Measurements from ENCODE around the gene CUTA.
"Not testable (repeated sequence)": the region's sequence is repeated elsewhere in the genome, so short reads cannot be mapped to it uniquely, and the experiment has no call there.

CUTA gene

DNA sequence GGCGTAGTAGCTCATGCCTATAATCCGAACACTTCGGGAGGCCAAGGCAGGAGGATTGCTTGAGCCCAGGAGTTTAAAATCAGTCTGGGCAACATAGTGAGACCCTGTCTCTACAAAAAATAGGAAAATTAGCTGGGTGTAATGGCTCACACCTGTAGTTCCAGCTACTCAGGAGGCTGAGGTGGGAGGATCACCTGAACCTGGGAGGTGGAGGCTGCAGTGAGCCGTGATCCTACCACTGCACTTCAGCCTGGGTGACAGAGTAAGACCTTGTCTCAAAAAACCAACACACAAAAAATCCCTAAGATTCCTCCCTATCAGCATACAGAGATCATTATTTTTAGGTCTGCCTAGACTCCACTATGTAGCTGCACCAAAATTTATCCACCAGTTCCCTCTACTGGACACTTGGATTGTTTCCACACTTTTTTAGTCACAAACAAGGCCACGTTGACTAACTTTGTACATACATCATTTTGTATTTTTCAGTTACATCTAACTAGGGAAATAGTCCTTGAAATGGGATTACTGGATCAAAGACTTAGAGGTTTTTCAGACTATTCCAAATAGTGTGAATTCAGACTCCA, 10.7 kb downstream of the CUTA start:
- DNase-seq (ENCODE audit: low read depth in 2 of 2, low spot score in 1 of 2) = no peak

DNA sequence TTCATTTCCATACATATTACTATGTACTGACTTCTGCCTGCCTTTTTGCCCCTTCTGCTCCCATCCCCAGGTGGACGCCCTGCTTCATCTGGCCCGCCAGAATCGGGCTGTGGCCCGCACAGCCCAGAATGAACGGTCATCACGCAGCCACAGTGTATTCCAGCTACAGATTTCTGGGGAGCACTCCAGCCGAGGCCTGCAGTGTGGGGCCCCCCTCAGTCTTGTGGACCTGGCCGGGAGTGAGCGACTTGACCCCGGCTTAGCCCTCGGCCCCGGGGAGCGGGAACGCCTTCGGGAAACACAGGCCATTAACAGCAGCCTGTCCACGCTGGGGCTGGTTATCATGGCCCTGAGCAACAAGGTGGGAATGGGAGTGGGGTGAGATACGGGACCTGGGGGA, 11.8 kb downstream of the CUTA start:
- no peak for DNase-seq (ENCODE audit: low read depth in 2 of 2, low spot score in 1 of 2)

DNA sequence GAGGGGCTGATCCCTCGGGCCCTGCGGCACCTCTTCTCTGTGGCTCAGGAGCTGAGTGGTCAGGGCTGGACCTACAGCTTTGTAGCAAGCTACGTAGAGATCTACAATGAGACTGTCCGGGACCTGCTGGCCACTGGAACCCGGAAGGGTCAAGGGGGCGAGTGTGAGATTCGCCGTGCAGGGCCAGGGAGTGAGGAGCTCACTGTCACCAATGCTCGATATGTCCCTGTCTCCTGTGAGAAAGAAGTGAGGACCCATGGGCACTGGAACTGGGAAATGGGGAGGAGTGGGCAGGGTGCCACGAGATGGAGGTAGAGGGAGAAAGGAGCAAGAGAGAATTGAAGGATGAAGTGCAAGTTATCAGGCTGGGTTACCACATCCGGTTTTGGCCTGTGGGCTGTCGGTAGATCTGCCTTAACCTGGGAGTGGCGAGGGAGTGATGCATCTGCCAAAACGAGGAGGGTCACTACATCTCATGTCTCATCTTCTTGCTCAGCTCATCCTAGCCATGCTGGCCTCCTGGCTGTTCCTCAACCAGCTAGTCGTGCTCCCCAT, 12.4 kb downstream of the CUTA start:
- DNase-seq (ENCODE audit: low read depth in 2 of 2, low spot score in 1 of 2) = no peak

DNA sequence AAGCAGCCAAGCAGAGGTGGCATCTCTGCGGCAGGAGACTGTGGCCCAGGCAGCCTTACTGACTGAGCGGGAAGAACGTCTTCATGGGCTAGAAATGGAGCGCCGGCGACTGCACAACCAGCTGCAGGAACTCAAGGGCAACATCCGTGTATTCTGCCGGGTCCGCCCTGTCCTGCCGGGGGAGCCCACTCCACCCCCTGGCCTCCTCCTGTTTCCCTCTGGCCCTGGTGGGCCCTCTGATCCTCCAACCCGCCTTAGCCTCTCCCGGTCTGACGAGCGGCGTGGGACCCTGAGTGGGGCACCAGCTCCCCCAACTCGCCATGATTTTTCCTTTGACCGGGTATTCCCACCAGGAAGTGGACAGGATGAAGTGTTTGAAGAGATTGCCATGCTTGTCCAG, 13.0 kb downstream of the CUTA start:
- DNase-seq (ENCODE audit: low read depth in 2 of 2, low spot score in 1 of 2) = no peak

DNA sequence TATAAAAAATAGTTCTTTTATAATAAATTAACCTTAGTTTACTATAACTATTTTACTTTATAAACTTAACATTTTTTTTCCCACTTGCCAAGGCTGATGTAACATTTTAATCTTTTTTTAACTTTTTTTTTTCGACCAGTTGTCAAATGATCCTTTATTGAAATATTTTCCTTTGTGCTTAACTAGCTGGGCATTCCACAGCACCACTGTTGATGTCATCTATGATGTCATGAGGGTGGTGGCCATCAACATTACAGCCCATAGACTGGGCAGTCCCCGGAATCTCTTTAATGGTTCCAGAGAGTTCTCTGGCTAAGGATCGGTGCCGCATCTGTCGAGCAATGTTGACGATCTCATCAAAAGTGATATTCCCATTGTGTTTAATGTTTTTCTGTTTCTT, 18.0 kb downstream of the CUTA start:
- not testable (repeated sequence) for DNase-seq (ENCODE audit: low read depth in 2 of 2, low spot score in 1 of 2)

DNA sequence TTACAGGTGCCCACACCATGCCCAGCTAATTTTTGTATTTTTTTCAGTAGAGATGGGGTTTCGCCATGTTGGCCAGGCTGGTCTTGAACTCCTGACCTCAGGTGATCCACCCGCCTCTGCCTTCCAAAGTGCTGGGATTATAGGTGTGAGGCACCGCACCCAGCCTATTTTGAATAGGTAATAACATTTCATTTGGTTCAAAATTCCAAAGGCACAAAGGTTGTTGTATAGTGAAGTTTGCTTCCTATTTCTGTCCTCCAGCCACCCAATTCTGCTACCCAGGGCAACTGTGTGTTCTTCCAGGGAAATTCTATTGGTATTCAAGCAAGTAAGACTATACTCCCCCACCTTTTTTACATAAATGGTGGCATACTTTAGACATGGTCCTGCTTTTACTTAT, 19.3 kb downstream of the CUTA start:
- not testable (repeated sequence) for DNase-seq (ENCODE audit: low read depth in 2 of 2, low spot score in 1 of 2)

DNA sequence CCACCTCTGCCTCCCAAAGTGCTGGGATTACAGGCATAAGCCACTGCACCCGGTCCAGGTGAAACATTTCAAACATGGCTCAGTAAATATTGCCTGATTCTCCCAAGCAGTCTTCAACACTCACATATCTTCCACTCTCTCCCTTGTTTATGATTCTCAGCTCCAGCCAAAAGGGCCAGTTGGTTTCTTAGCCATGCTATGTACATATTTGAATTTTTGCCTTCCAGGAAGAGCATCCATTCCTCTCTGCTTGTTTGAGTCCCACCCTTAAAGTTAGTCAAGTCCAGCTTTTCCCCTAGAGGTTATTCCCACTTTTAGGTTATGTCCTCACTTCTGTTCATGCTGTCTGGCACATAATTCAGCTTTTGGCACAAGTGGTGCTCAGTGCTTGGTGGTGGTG, 20.4 kb downstream of the CUTA start:
- DNase-seq (ENCODE audit: low read depth in 2 of 2, low spot score in 1 of 2) = no peak

DNA sequence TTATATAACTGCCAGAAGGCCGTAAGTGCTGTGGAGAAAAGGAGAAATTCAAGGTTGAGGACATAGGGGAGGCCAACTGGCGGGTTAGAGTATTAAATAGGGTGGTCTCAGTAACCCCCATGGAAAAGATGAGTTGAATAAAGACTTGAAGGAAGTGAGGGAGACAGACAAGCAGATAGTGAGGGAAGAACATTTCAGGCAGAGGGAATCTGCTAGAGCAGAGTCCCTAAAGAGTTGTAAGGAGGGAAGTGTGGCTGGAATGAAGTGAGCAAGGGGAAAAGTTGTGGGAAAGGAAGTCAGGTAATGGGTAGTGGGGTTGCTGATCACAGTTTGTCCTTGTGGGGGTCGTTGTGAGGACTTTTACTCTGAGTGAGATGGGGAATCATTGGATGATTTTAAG, 24.9 kb downstream of the CUTA start:
- DNase-seq (ENCODE audit: low read depth in 2 of 2, low spot score in 1 of 2) = no peak

DNA sequence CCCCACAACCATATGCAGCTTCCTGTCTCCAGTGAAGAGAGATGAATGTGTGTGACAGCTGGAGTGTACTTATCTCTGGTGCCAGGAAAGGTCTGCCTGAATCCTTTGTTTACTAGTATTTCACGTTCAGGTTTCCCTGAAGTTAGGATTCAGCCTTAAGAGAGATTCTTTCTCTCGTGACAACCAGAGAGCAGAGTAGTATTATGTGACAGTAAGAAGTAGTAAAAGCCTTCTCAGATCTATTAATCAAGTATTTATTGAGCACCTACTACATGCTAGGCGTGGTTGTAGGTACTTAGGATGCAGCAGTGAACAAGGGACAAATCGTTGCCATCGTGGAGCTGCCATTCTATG, 25.3 kb downstream of the CUTA start:
- DNase-seq (ENCODE audit: low read depth in 2 of 2, low spot score in 1 of 2) = no peak

DNA sequence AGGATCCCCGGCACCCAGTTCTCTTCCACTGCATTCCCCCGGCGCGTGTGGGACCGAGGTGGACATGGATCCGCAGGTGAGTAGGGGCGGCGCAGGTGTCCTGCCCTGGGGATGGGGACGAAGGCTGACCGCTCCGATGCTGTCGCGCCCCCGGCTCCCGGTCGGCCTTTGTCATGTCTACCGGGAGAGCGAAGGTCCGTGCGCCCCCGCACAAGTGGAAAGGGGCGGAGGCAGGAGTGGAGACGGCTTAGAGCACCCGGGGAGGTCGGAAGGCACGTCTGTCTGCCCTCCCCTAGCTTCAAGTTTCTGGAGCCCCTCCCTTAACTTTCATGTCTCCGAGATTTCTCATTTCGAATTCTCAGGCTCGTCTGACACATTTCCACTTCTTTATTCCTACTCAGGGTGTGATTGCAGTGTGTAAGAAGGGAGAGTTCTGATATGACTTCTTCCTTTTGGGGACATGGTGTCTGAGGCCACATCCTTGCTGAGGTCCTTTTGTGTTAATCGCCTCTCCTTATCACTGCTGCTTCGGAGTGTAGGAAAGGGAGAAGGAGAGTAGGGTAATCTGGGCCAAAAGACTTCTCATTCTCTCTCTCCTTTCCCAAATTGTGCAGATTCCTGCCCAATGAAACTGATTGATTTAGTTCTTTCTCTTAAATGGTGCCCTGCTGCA, 25.8 kb downstream of the CUTA start:
- DNase-seq (ENCODE audit: low read depth in 2 of 2, low spot score in 1 of 2) = no peak

DNA sequence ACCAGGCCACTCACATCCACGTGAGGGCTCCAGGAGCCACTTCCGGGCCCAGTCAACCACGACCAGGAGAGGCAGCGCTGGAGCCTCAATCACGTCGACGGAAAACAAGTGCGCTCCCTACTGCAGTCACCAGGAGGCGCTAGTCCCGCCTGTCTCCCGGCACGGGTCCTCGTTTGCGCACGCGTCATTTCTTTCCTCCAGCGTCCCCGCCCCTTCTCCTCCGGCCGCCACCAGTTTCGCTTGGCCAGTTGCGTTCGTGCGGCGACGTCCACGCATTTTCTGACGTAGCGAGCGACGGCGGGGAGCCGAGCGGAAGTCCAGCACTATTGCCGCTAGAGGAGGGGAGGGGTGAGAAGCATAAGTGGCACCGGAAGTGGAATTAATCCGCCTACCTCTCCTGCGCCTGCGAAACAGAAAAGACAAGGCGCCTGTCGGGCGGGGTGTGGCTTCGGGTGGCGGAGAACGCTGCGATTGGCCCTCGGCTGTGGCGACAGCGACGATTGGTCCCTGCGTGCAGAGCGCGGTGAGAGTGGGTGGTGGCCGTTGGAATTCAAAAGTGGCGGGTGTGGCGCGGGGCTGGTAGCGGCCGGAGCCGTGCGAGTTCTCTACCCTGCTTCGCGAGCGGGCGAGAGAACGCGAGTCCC, 26.5 kb downstream of the CUTA start, which contains the start of gene KIFC1:
Gene KIFC1, plus strand, starts transcription at position 546 of the 644 bp plus-strand sequence. CDS start 163 bp downstream, outside the sequence.
- DNase-seq (ENCODE audit: low read depth in 2 of 2, low spot score in 1 of 2) = peak; percentile 98 to 99

DNA sequence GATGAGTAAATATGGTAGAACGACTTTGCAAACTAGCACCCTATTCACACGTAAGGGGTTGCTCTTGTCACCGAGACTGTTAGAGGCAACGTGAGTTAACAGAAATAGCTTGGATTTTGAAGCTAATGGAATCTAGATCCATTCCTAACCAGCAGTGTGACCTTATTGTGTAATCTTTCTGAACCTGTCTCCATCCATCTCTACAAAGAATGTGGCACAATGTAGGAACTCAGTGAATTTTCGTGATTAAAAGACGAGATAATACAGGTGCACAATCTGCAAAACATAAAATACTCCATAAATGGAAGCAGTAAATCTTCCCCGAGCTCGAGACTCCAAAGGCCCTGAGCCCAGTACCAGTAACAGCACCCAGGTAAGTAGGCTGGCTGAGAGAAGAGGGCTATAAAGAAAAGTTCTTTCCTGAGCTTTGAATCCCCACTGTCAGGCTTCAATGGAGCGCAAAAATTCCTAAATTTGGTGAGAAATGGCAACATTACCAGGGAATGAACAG, 27.1 kb downstream of the CUTA start:
- DNase-seq (ENCODE audit: low read depth in 2 of 2, low spot score in 1 of 2) = no peak

DNA sequence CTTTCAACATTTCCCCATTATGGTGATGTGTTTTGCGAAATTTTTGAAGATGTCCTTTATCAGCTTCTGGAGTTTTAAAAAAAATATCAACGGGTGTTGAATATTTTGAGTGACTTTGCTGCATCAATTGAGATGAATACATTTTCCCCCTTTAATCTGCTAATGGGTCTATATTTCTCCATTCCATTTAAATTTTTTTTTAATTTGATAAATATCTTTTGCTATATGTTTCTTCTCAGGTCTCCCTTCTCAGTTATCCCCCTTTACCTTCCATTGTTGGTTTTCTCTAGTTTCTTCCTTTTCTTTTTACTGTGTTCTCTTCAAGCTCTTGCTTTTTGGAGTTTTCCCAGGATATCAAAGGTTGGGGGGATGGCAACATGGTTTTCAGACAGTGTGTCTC, 27.7 kb downstream of the CUTA start:
- no peak for DNase-seq (ENCODE audit: low read depth in 2 of 2, low spot score in 1 of 2)

DNA sequence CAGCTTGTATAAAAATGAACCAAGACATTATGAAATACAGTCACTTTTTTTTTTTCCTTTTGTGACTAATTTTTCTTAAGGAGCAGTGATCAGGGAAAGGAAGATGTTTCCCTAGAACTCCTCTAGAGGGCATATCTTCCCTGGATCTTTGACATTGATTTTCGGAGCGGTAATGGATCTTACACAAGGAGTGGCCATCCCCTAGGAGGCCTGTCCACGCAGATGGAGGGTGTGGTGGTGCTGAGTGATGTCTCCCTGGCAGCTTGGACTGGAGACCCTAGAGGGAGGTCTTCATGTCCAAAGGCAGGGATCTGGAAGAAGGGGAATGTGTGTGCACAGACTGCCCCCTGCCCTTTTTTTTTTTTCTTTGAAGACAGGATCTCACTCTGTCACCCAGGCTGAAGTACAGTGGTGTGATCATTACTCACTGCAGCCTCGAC, 33.3 kb downstream of the CUTA start:
- no peak for DNase-seq (ENCODE audit: low read depth in 2 of 2, low spot score in 1 of 2)

DNA sequence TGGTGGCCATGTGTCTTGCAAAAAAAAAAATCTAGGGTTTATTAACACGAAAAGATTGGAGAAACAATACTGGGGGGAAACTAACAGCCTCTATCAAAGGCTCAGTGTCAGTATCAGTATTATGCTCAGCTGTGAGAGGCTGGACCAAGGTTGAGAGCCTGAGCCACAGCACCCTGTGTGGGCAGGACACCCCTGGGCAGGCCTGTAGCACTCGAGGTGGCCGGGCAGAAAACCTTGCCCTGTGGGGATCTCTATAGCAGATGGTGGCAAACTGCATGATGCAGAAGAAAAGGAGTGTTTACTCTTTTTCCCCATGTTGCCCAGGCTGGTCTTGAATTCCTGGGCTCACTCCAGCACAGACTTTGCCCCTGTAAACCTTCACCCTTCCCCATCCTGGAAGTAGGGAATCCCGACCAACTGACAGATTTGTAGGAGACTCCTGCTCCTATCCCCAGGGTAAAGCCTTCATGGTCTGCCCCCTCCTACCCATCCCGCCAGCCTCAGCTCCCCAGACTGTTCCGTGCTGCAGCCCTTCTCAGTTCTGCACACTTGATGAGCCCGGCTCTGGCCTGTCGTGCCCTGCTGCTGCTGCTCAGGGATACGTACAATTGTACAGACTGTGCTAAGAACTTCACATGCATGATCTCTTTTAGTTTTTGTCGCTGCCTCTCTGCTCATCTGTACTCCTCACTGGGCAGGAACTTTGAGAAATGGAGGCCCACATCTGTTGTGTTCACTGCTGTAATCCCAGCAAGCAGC, 34.3 kb downstream of the CUTA start:
- no peak for DNase-seq (ENCODE audit: low read depth in 2 of 2, low spot score in 1 of 2)

DNA sequence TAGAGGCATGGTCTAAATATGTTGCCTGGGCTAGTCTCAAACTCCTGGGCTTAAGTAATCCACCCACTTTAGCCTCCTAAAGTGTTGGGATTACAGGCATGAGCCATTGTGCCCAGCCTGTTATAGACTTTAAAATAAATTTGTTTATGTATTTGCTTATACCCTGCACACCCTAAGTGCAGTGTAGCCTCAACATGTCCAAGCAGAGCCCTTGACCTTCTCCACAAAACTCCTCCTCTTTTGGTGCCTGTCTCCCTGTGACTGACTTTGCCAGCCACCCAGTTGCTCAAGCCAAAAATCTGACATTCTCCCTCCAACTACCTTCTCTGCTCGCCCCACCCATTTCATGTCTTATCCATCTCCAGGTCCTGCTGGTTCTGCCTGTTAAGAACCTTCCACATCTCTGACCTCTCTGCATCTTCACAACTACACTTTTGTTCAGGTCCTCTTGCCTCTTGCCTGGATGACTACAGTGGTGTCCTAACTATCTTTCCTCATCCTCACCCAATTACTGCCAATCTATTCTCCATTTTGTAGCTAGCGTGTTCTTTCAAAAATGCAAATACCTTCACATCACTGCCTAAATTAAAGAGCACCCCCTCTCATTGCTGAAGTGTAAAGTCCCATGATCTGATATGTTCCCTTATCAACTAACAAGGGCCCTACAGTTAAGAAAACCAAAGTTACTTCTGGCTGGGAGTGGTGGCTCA, 37.5 kb downstream of the CUTA start:
- DNase-seq (ENCODE audit: low read depth in 2 of 2, low spot score in 1 of 2) = no peak

DNA sequence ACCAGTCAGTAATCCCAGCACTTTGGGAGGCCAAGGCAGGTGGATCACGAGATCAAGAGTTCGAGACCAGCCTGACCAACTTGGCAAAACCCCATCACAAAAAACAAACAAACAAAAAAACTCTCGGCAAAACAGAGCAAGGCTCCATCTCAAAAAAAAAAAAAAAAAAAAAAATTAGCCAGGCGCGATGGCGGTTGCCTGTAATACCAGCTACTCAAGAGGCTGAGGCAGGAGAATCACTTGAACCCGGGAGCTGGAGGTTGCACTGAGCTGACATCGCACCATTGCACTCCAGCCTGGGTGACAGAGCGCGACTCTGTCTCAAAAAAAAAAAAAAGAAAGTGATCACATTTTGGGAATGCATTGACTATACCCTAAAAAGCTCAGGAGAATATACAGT, 38.7 kb downstream of the CUTA start:
- DNase-seq (ENCODE audit: low read depth in 2 of 2, low spot score in 1 of 2) = not testable (repeated sequence)

DNA sequence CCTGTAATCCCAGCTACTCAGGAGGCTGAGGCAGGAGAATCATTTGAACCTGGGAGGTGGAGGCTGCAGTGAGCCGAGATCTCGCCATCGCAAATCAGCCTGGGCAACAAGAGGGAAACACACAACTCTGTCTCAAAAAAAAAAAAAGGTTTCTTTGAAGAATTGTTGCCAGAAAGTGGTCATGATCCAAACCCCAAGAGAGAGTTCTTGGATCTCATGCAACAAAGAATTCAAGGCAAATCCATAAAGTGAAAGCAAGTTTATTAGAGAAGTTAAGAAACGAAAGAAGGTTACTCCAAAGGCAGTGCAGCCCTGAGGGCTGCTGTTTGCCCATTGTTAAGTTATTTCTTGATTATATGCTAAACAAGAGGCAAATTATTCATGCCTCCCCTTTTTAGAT, 40.7 kb downstream of the CUTA start:
- no peak for DNase-seq (ENCODE audit: low read depth in 2 of 2, low spot score in 1 of 2)

DNA sequence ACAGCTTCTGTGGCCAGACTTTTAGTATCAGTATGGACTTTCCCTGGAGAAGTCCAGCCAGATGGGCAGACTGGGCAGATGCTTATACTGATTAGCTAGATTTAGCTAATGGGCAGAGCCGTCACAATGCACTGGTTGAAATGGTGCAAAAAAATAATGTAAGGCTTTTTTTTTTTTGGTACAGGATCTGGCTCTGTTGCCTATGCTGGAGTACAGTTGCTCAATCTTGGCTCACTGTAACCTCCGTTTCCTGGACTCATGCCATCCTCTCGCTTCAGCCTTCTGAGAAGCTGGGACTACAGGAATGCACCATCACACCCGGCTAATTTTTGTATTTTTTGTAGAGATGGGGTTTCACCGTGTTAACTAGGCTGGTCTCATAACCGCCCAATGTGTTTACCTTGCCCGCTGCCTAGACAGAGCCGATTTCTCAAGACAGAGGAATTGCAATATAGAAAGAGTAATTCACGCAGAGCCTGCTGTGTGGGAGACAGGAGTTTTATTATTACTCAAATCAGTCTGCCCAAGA, 42.7 kb downstream of the CUTA start:
- DNase-seq (ENCODE audit: low read depth in 2 of 2, low spot score in 1 of 2) = no peak
